Fibroblast of peridontal ligament (primary cell): ENCODE measurements around the gene SCPEP1.
"Not testable (repeated sequence)": the region's sequence is repeated elsewhere in the genome, so short reads cannot be mapped to it uniquely, and the experiment has no call there.

ENCODE experiments used
- DNase-seq: peaks from one replicate; pipeline ENCODE4 v3.0.0-alpha.2; 2010; ENCODE audit errors: extremely low read depth

Gene SCPEP1

GRCh38 chr17:56965681-56966080, 12.2 kb upstream of the SCPEP1 start:
- not testable (repeated sequence) for DNase-seq

- DNase-seq = no peak
Measured at GRCh38 chr17:56966338-56966737, 11.6 kb upstream of the SCPEP1 start.

- DNase-seq = no peak
Measured at GRCh38 chr17:56970974-56971373, 7.0 kb upstream of the SCPEP1 start.

- no peak for DNase-seq
Measured at GRCh38 chr17:56972111-56972730, 5.7 kb upstream of the SCPEP1 start.

GRCh38 chr17:56973520-56973919, 4.4 kb upstream of the SCPEP1 start:
- peak; percentile 74 for DNase-seq

GRCh38 chr17:56974055-56974454, 3.9 kb upstream of the SCPEP1 start:
- no peak for DNase-seq

- DNase-seq = no peak
Measured at GRCh38 chr17:56975656-56976055, 2.3 kb upstream of the SCPEP1 start.

GRCh38 chr17:56976941-56977608, 856 bp upstream of the SCPEP1 start:
- peak; percentile 8 for DNase-seq

- DNase-seq = peak; percentile 44
Measured at GRCh38 chr17:56978441-56979090, 635 bp downstream of the SCPEP1 start.

- DNase-seq = no peak
Measured at GRCh38 chr17:56979091-56979480, 1.2 kb downstream of the SCPEP1 start.

- DNase-seq = not testable (repeated sequence)
Measured at GRCh38 chr17:56980526-56980925, 2.6 kb downstream of the SCPEP1 start.

- no peak for DNase-seq
Measured at GRCh38 chr17:56982312-56982711, 4.4 kb downstream of the SCPEP1 start.

- DNase-seq = no peak
Measured at GRCh38 chr17:56983366-56983765, 5.4 kb downstream of the SCPEP1 start.

- no peak for DNase-seq
Measured at GRCh38 chr17:56985371-56986162, 7.6 kb downstream of the SCPEP1 start.

- no peak for DNase-seq
Measured at GRCh38 chr17:56987283-56987834, 9.4 kb downstream of the SCPEP1 start.

- no peak for DNase-seq
Measured at GRCh38 chr17:56988901-56989572, 11.1 kb downstream of the SCPEP1 start.

GRCh38 chr17:56992364-56992763, 14.4 kb downstream of the SCPEP1 start:
- no peak for DNase-seq

GRCh38 chr17:56994009-56994792, 16.3 kb downstream of the SCPEP1 start:
- DNase-seq = peak; percentile 86

- DNase-seq = no peak
Measured at GRCh38 chr17:56995766-56996165, 17.8 kb downstream of the SCPEP1 start.

GRCh38 chr17:56997313-56997712, 19.4 kb downstream of the SCPEP1 start:
- DNase-seq = no peak

GRCh38 chr17:57001541-57001940, 23.6 kb downstream of the SCPEP1 start:
- no peak for DNase-seq
